Measurements from ENCODE around the gene LAMB4. TPM values are rescaled to one million over a fixed set of nuclear protein-coding genes. Genes with fewer than 3 reads are reported as not detected.

LAMB4 gene
- total and polyA plus RNA-seq, 10 donors, result 0.03 to 0.94 (median 0.22) TPM; not detected in 2

DNA sequence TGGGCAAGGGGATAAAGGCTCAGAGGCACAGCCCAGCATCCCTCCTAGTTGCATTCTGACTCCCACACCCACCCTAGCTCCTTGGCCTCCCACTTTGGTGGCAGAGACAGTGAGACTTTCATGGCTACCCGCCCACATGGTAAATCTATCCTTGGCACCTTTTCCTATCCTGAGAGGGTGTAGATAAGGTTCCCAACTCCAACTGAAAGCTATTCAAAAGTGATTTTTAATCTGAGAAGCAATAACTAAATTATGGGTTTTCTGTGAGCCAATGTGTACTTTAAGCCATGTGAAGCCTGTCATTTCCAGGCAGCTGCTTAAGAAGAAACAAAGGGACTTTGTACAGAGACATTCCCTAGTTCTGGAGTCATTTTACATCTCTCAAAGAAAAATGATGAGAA lies 136.3 kb downstream of the LAMB4 start:
- H3K4me3 ChIP-seq, result no peak overlapping the region
- H3K9me3 ChIP-seq, result no peaks in the 10 kb centered on the region
- peaks cover 0 to 3% (median 0%) of the 10 kb centered on the region in 6 donors for H3K4me1 ChIP-seq
- TF ChIP-seq POLR2A (IDR thresholded peaks at IDR 0.05), result no peak
- no peak for TF ChIP-seq CTCF (IDR thresholded peaks at IDR 0.05 in 8 of 11, conservative IDR thresholded peaks at IDR 0.05 in 3 of 11)
- no peak for TF ChIP-seq POLR2AphosphoS5 (IDR thresholded peaks at IDR 0.05)
- no peak for DNase-seq
- peaks cover 0 to 14% (median 0%) of the 10 kb centered on the region in 6 donors for H3K36me3 ChIP-seq
- WGBS, 5 donors, result 80 to 100% (median 92%) methylated on average over 1 of the region's 1 CpG
- H3K27ac ChIP-seq, result peak overlapping the region in 2 of 8 donors; percentile 40 to 58
- peaks cover 0 to 30% (median 0%) of the 10 kb centered on the region in 7 donors for H3K27me3 ChIP-seq (replicated peaks in 1 of 7)
- intact Hi-C loops (cut with DNase I; ENCODE audit: low total_unique reads), result no loop called here

- H3K4me1 ChIP-seq, result peaks cover 0 to 2% (median 0%) of the 10 kb centered on the region in 6 donors
- H3K36me3 ChIP-seq, result peaks cover 0 to 36% (median 0%) of the 10 kb centered on the region in 6 donors
- intact Hi-C loops (cut with DNase I; ENCODE audit: low total_unique reads), result no loop called here
- H3K4me3 ChIP-seq, result no peak overlapping the region
- peak overlapping the region in 1 of 8 donors; percentile 25 for H3K27ac ChIP-seq
- no peaks in the 10 kb centered on the region for H3K9me3 ChIP-seq
- TF ChIP-seq POLR2A (IDR thresholded peaks at IDR 0.05) (no peak), CTCF (IDR thresholded peaks at IDR 0.05 in 8 of 11, conservative IDR thresholded peaks at IDR 0.05 in 3 of 11) (no peak), POLR2AphosphoS5 (IDR thresholded peaks at IDR 0.05) (no peak)
- DNase-seq, result no peak
- peaks cover 0 to 25% (median 0%) of the 10 kb centered on the region in 7 donors for H3K27me3 ChIP-seq (replicated peaks in 1 of 7)
- WGBS, 5 donors, result 83 to 92% (median 88%) methylated on average over 9 of the region's 9 CpGs
Measured at GRCh38 chr7:107989618-107990373, 140.4 kb downstream of the LAMB4 start.

DNA sequence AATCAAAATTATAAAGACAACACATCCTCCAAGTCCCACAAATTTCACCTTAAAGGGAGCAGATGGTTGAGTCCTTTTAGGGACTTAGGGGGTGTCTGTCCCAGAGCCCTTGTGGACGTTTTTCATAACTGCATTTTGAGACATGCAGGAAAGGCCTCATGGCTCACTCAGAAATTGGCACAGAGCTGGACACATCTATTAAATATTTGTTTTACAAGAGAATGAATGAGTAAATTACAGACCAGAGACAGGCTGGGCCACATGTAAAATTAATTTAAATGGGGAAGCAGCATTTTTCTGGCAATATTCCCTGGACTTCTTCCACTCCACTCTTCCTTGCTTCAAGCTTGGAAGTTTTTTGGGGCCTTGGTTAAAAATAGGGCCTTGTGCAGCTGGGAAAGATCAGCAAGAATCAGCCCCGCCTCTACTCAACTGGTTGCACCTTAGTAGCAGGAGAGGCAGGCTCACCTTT lies 147.2 kb downstream of the LAMB4 start:
- no peak overlapping the region for H3K4me3 ChIP-seq
- peak in 1 of 11 experiments; percentile 24 for TF ChIP-seq CTCF (IDR thresholded peaks at IDR 0.05 in 8 of 11, conservative IDR thresholded peaks at IDR 0.05 in 3 of 11)
- TF ChIP-seq POLR2AphosphoS5 (IDR thresholded peaks at IDR 0.05), result no peak
- WGBS, 5 donors, result 47 to 64% (median 54%) methylated on average over 2 of the region's 2 CpGs
- peak overlapping the region in 2 of 8 donors; percentile 5 to 10 for H3K27ac ChIP-seq
- intact Hi-C loops (cut with DNase I; ENCODE audit: low total_unique reads), result no loop called here
- H3K27me3 ChIP-seq (replicated peaks in 1 of 7), result no peaks in the 10 kb centered on the region
- peaks cover 0 to 33% (median 0%) of the 10 kb centered on the region in 6 donors for H3K36me3 ChIP-seq
- no peak for DNase-seq
- no peaks in the 10 kb centered on the region for H3K9me3 ChIP-seq
- H3K4me1 ChIP-seq, result no peaks in the 10 kb centered on the region
